Osteoblast (primary cell): Measurements from ENCODE around the gene ZC3H12D. TPM values are rescaled to one million over a fixed set of nuclear protein-coding genes. Genes with fewer than 3 reads are reported as not detected.

Source experiments
- DNase-seq: peaks from one replicate; pipeline ENCODE4 v3.0.0; 2011; ENCODE audit warnings: low spot score, mixed read lengths; ENCODE audit not compliant: insufficient read length; ENCODE audit errors: missing footprints
- H2AFZ ChIP-seq: 2 replicates; pipeline ENCODE4 v1.6.0; 2011; ENCODE audit warnings: mild to moderate bottlenecking, low read length
- H3K27ac ChIP-seq: 2 replicates; pipeline ENCODE4 v1.5.1; 2011; ENCODE audit warnings: mild to moderate bottlenecking, low read depth, low read length, moderate library complexity
- H3K27me3 ChIP-seq: 2 replicates; pipeline ENCODE4 v1.6.0; 2012; ENCODE audit warnings: mild to moderate bottlenecking, control low read depth, inconsistent platforms, low read length, moderate library complexity; ENCODE audit not compliant: insufficient read depth
- H3K36me3 ChIP-seq: 2 replicates; pipeline ENCODE4 v1.5.1; 2011; ENCODE audit warnings: mild to moderate bottlenecking, low read length, control low read depth, moderate library complexity; ENCODE audit not compliant: insufficient read depth
- H3K4me1 ChIP-seq: 2 replicates; pipeline ENCODE4 v1.5.1; 2011; ENCODE audit warnings: mild to moderate bottlenecking, low read length, control low read depth, moderate library complexity; ENCODE audit not compliant: insufficient read depth
- H3K4me2 ChIP-seq: 2 replicates; pipeline ENCODE4 v1.6.0; 2011; ENCODE audit warnings: mild to moderate bottlenecking, low read length; ENCODE audit not compliant: insufficient read depth
- H3K4me3 ChIP-seq: fragments of 200-600 bp; sonication (generic); 3 replicates; pipeline ENCODE4 v1.5.1; 2012; ENCODE audit warnings: mild to moderate bottlenecking, low read length, inconsistent platforms; ENCODE audit not compliant: insufficient read depth
- H3K79me2 ChIP-seq: 2 replicates; pipeline ENCODE4 v1.6.0; 2012; ENCODE audit warnings: mild to moderate bottlenecking, low read length, control low read depth, inconsistent platforms; ENCODE audit not compliant: insufficient read depth
- H3K9me3 ChIP-seq: 2 replicates; pipeline ENCODE4 v1.5.1; 2011; ENCODE audit warnings: low read depth, low read length, control low read depth
- H4K20me1 ChIP-seq: 2 replicates; pipeline ENCODE4 v1.6.0; 2012; ENCODE audit warnings: mild to moderate bottlenecking, low read length, control low read depth; ENCODE audit not compliant: insufficient read depth
- total RNA-seq: library from RNA; depleted of rRNA; stranded (reverse); fragments of >200 nt; gene quantifications from 2 replicates; pipeline ENCODE4 v1.2.3, GENCODE V29; 2012
- TF ChIP-seq, protein P1 (sequence below): IDR thresholded peaks from 2 replicates; pipeline ENCODE4 v1.5.1; 2011; ENCODE audit warnings: mild to moderate bottlenecking, low read depth, low read length, moderate library complexity; ENCODE audit errors: extremely low read depth

ZC3H12D gene
- total RNA-seq, 1 donor = under 0.01 TPM

DNA sequence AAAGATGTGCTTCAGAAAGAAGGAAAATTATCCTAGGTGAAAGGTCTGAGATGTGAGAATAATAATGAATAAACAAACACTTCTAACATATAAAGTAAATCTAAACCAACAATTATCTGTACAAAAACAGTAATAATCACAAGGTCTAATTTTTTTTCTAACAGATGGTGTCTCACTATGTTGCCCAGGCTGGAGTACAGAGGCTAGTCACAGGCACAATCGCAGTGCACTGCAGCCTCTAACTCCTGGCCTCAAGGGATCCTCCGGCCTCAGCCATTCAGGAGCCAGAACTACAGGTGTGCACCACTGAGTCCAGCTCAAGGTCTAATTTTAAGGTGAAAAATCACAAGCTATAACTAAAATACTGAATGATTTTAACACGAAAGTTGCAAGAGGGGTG is 17.0 kb upstream of the ZC3H12D start:
- H3K9me3 ChIP-seq = no peaks in the 10 kb centered on the region
- H4K20me1 ChIP-seq = no peaks in the 10 kb centered on the region
- TF ChIP-seq, protein P1, sequence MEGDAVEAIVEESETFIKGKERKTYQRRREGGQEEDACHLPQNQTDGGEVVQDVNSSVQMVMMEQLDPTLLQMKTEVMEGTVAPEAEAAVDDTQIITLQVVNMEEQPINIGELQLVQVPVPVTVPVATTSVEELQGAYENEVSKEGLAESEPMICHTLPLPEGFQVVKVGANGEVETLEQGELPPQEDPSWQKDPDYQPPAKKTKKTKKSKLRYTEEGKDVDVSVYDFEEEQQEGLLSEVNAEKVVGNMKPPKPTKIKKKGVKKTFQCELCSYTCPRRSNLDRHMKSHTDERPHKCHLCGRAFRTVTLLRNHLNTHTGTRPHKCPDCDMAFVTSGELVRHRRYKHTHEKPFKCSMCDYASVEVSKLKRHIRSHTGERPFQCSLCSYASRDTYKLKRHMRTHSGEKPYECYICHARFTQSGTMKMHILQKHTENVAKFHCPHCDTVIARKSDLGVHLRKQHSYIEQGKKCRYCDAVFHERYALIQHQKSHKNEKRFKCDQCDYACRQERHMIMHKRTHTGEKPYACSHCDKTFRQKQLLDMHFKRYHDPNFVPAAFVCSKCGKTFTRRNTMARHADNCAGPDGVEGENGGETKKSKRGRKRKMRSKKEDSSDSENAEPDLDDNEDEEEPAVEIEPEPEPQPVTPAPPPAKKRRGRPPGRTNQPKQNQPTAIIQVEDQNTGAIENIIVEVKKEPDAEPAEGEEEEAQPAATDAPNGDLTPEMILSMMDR = no peak
- H3K36me3 ChIP-seq = peaks cover 20% of the 10 kb centered on the region
- H3K4me2 ChIP-seq = no peak overlapping the region
- H3K27me3 ChIP-seq = no peaks in the 10 kb centered on the region
- DNase-seq = peak; percentile 14
- H2AFZ ChIP-seq = no peak overlapping the region
- peaks cover 7% of the 10 kb centered on the region for H3K4me1 ChIP-seq
- H3K79me2 ChIP-seq = no peaks in the 10 kb centered on the region
- H3K27ac ChIP-seq = no peak overlapping the region
- H3K4me3 ChIP-seq = no peak overlapping the region

DNA sequence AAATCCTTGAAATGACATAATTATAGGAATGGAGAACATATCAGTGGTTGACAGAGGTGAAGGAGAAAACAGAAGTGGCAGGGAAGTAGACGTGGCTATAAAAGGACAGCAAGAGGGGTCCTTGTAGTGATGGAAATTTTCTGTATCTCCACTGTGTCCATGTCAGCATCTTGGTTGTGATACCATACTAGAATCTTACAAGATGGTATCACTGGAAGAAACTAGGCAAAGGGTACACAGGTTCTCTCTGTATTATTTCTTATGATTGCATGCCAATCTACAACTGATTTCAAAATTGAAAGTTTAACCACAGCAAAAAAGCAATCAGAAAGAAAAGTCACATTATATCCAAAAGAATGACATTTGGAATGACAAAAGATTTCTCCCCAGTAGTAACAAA is 16.4 kb upstream of the ZC3H12D start:
- Histone ChIP-seq H3K36me3 (peaks cover 20% of the 10 kb centered on the region), H3K79me2 (no peaks in the 10 kb centered on the region), H3K27ac (no peak overlapping the region), H3K4me3 (no peak overlapping the region), H3K27me3 (no peaks in the 10 kb centered on the region), H3K9me3 (no peaks in the 10 kb centered on the region), H2AFZ (no peak overlapping the region), H3K4me1 (peaks cover 7% of the 10 kb centered on the region), H3K4me2 (no peak overlapping the region), H4K20me1 (no peaks in the 10 kb centered on the region)
- DNase-seq = no peak
- TF ChIP-seq, protein P1 = no peak

DNA sequence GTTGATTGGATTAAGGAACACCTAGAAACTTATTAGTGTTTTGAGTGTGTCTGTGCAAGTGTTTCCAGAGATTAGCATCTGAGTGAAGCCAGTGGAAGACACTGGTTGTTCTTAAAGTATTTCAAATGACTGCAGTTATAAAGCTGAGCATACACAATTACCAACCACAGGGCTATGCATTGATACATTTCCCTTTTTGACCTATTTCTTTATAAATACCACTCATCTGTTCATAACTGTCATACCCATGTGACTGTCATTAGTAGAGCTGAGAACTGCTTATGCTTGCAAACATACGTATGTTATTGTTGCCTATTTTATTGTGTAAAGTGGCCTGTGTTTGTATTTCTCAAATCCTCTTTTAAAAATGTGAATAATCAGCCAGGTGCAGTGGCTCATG is 15.3 kb upstream of the ZC3H12D start:
- H4K20me1 ChIP-seq = no peaks in the 10 kb centered on the region
- no peaks in the 10 kb centered on the region for H3K79me2 ChIP-seq
- no peak overlapping the region for H2AFZ ChIP-seq
- no peak overlapping the region for H3K4me3 ChIP-seq
- H3K27ac ChIP-seq = no peak overlapping the region
- no peaks in the 10 kb centered on the region for H3K9me3 ChIP-seq
- no peaks in the 10 kb centered on the region for H3K27me3 ChIP-seq
- H3K4me2 ChIP-seq = no peak overlapping the region
- H3K4me1 ChIP-seq = peaks cover 7% of the 10 kb centered on the region
- no peak for DNase-seq
- peaks cover 13% of the 10 kb centered on the region for H3K36me3 ChIP-seq
- TF ChIP-seq, protein P1 = no peak

DNA sequence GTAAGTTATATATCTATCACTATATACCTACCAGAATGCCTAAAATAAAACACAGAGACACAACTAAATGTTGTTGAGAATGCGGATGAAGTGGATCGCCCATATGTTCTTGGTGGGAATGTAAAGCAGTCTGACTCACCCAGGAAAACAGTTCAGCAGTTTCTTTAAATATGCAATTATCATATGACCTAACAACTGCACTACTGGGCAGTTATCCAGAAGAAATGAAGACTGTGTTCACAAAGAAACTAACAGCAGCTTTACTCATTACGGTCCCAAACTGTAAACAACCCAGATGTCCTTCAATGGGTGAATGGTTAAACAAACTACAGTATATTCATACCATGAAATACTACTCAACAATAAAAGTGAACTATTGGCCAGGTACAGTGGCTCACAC is 14.3 kb upstream of the ZC3H12D start:
- peak; percentile 84 for DNase-seq
- no peak overlapping the region for H3K4me3 ChIP-seq
- H3K9me3 ChIP-seq = no peaks in the 10 kb centered on the region
- no peak overlapping the region for H3K4me2 ChIP-seq
- H4K20me1 ChIP-seq = no peaks in the 10 kb centered on the region
- peaks cover 9% of the 10 kb centered on the region for H3K36me3 ChIP-seq
- H3K27me3 ChIP-seq = no peaks in the 10 kb centered on the region
- no peak overlapping the region for H3K27ac ChIP-seq
- no peak overlapping the region for H2AFZ ChIP-seq
- H3K79me2 ChIP-seq = no peaks in the 10 kb centered on the region
- TF ChIP-seq, protein P1 = no peak
- H3K4me1 ChIP-seq = peaks cover 7% of the 10 kb centered on the region
